Stimulated activated CD4-positive, alpha-beta T cell treated with anti-CD3 and anti-CD28 coated beads, Interleukin-1b, Interleukin-23, amount 100 ng/mL, for 48 hours (primary cell): ENCODE measurements around the gene NRXN3.
A peak's percentile ranks its signal among the peaks of the same experiment; 100 is the strongest.

ENCODE experiments used
- DNase-seq: peaks from one replicate; pipeline ENCODE4 v3.0.0-alpha.2; 2020

Gene NRXN3

DNA sequence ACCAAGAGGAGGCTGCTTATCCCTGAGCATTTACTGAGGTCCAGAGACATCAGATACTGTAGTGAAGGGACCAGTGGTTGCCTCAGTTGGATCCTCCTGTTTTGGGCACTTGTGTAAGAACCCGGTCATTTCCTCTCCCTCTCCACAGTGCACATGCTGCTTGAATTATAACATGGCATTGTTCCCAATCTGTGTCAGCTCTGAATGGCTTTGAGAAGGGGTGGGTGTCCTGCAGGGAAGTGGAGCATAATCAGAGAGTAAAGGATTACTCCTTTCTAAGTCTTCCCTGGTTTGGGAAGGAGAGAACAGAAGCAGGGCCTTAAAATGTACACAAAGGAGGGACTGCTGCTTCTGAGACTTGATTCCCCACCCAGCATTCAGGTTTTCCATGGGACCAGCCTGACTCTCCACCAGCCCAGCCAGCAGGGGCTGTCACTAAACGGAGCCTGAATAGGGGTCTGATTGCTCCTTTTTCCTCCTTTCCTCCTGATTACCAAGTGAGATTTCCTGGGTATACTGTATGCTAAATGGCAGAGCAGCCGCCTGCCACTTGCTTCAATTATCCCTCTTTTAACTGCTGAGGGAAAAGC, 78.4 kb downstream of the NRXN3 start:
- DNase-seq = no peak

DNA sequence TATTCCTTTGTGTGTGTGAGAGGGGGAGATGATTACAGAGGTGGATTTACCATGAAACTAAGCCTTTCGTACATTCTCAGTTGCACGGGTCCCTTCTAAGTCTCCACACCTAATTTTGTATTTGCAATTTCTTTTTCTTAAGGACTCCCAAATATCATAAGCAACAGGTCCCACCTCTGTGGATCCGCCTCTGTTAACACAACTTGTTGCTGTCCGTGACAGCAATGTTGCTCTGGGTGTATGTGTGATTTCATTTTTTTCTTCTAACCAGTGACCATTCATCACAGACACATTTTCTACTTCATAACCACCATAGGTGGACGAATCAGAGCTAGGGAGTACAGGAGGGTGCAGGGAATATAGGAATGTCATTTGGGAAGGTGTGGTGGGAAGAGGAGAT, 81.1 kb downstream of the NRXN3 start:
- DNase-seq = no peak

- peak; percentile 3 for DNase-seq
These were observed 83.8 kb downstream of the NRXN3 start for GRCh38 chr14:78253986-78254385.

DNA sequence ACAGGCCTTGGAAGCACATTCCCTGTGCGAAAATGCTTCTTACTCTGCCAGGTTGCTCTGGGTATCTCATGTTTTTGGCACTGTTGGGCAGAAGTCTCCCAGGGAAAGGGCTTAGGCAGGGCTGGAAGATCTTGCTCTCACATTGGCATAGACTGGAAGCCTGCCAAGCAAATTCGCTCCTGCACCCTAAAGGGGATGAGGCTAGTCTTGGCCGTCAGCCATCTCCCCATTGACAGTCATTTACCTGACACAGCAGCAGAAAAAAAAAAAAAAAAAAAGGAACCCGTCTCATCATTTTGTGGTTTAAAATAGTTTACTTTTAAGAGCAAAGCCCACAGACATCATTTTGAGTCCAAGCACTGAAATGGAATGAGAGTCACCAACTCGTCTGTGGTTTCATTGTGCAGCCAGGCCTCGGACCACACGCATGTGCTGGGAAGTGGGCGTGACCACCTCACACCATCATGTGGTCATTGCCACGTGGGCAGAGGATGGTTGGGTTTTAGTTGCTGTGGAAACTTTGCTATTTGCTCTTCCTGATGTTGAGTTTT, 84.8 kb downstream of the NRXN3 start:
- peak; percentile 35 for DNase-seq

DNA sequence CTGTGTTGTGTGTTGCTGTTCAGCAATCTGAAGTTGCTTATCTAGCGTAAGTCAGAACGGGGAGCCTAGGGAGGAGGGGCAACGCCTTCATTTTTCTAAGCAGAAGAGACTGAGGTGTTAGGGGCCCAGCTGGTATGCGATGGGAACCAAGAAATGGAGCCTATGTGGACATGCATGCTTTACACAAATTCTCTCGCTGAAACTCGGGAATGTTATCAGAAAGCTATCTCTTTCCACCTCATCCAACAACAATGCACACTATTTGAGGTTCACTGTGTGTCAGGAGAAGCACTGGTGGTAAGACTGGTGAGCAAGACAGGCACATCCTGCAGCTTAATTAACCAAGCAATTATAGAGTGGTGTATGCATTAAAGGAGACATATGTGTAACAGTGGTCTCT, 89.7 kb downstream of the NRXN3 start:
- DNase-seq = no peak

DNA sequence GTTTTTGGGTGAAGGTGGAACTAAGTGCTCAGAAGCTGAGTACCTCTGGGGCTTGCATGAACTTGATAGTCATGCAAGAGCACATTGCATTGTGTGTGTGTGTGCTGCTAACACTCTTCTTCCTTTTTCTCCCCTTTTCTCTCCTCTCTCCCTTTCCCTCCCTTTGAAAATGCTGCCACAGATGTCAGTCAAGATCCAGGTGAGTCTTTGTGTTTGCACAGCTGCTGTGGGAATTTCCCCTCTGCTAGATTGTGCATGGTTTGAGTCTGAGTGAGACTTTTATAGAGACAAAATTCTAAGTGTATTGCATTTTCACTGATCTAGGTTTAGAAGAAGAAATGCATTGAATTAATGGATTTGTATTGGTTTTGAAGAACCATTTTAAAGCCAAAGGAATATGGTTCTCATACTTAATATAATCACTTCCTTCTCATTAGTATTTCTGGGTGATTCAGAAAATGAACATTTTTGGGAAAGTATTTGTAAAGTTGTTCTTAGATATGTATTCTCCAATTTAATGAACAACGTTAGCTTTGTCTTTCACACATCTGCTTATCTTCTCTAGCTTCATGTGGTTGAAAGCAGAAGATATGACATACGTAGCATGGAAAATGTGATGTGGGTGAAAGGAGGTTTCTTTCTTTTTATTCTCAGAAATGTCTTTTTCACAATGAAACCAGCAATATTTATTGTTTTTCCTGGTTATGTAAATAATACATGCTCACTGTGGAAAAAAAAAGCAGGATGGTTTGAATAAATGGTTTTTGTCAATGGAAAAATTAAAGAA, 108.5 kb downstream of the NRXN3 start:
- DNase-seq = no peak

DNA sequence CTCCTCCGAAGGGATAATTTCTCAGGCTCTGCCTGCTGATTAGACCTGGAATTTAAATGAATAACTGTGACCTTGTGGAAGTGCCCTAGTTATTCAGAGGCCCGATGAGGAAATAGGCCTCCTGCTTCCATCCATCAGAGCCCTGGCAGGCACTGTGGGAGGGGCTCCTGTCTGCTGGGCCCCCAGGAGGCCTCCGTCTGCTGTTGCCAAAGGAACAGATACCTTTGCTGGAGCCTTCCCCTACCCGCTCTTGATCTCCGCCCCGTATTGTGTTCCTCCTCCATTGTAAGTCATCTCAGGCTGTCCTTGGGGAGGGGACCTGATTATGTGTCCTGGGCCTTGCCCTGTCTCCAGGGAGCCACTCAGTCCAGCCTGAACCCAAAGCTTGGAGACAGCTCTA, 112.3 kb downstream of the NRXN3 start:
- no peak for DNase-seq

GRCh38 chr14:78286210-78286609, 116.0 kb downstream of the NRXN3 start:
- DNase-seq = no peak

- no peak for DNase-seq
These were observed 121.8 kb downstream of the NRXN3 start for GRCh38 chr14:78292003-78292402.

DNA sequence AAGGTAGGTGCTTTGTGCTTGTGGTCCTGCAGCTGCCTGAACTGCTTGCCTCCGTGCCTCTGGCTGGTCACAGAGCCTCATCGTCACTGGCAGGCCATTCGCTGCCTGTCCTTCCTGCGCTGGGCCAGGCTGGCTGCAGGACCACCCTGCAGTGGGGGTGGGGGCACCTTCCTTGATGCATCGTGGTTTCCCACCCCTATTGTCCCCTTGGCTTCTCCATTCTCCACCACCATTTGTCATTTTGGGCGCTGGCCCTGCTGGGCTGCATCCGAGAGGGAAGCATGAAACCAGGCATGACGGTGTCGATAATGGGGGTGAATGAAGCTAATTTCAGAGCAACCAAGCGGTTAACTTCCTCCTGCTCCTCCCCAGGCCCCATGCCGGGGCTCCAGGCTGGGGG, 127.7 kb downstream of the NRXN3 start:
- DNase-seq = no peak

GRCh38 chr14:78298298-78298697, 128.1 kb downstream of the NRXN3 start:
- DNase-seq = no peak

- no peak for DNase-seq
These were observed 132.7 kb downstream of the NRXN3 start for GRCh38 chr14:78302841-78303240.

- DNase-seq = no peak
These were observed 137.5 kb downstream of the NRXN3 start for GRCh38 chr14:78307671-78308070.

GRCh38 chr14:78308079-78308478, 137.9 kb downstream of the NRXN3 start:
- DNase-seq = no peak

- DNase-seq = no peak
These were observed 140.1 kb downstream of the NRXN3 start for GRCh38 chr14:78310272-78310671.

DNA sequence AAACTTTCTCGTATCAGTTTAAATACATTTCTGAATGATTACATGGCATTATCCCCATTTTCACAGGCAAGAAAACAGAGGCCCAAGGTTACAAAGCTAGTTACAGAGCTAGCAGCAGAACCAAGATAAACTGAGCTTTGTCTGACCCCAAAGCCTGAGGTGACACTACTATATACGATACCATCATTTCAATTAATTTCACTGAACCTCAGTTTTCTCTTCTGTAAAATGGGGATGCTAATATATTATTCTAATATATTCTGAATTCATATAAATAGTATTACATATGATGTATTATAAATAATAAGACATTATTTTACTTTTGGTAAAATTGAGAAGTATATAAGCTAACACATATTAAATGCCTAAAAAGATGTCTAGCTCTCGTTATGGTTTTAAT, 143.3 kb downstream of the NRXN3 start:
- DNase-seq = no peak

- DNase-seq = no peak
These were observed 144.3 kb downstream of the NRXN3 start for GRCh38 chr14:78314484-78314883.

GRCh38 chr14:78316052-78316451, 145.9 kb downstream of the NRXN3 start:
- DNase-seq = no peak

DNA sequence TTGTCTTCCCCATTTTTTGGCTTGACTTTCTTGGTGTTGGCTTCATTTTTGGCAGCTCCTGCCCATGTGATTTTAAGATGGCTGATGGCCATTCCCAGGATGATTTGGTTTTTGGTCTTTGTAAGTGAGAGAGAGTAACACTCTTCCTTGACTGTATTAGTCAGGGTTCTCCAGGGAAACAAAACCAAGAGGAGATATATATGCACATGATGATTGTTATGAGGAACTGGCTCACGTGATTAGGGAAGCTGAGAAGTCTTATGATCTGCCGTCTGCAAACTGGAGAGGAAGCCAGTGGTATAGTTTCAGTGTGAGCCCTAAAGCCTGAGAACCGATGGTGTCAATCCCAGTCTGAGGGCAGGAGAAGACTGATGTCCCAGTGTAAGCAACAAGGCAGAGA, 146.6 kb downstream of the NRXN3 start:
- DNase-seq = no peak

DNA sequence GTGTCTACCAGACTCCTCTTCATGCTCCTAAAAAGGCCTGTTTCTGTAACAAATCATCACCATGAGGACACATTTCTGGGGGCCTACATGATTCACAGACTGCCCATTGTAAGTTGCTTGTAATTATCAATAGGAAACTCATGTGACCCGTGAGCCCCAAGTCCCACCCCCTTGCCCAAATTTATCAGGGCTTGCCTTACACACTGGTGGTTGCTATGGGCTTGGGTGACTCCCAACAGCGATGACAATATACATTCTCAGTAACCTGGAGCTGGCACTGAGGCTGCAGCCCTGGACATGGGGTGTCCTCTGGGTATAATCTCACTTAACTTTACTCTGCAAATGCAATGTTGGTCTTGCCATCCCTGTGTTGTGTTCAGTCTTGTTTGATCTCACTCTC, 149.2 kb downstream of the NRXN3 start:
- no peak for DNase-seq

DNA sequence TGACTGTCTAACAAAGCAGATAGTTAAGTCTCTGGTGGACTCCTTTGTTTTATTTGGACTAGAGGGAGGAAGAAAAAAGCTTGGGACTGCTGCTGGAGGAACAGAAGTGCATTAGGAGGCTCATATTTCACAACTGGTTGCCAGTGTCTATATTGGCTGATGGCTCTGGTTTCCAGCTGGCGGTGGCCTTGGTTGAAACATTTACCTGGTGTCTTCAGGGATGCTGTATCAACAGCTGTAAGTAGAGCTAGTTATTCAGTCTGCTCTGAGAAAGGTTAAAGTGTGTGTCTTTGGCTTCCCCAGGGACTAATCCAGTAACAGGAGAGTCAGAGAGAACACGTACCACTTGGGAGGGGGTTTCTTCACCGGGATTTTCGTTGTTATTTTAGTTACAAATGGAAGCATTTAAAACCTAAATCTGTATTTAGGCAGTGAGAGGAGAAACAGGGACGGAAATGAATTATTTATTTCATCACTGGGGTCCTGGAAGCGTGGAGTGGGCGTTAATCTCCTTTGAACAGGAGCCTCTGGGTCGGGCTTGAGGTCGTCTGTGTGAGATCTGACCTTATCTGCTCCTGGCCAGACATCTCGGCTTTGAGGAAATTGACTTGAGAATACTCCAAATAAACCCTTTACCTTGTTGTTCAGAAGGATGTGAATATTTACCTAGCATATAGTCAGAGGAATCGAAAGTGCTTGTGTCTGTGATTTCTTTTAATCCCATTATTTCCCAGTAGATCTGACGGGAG, 149.9 kb downstream of the NRXN3 start:
- no peak for DNase-seq

DNA sequence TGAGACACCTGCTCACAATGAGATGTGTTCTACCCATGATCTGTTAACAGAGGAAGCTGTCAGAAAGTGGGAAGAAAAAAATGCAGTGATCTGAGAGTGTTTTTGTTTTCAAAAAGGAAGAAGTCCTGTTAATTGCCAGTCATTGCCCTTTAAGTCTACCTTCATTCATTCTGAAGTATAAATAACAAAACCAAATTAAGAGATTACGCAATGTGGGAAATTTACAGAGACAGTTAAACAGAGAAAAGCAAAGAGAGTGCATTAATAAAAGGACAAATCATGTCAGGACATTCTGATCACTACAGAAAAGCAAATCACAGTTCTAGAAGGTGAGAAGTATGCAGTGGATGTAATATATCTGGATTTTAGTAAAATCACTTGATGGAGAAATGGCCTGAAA, 154.2 kb downstream of the NRXN3 start:
- no peak for DNase-seq

GRCh38 chr14:78325911-78326310, 155.7 kb downstream of the NRXN3 start:
- DNase-seq = no peak
